NCI-H510A treated with DMSO at 0.1 percent for 48 hours (cell line): ENCODE results near the gene OR52J3.
A peak's percentile ranks its signal among the peaks of the same experiment; 100 is the strongest.
"Not testable (repeated sequence)": the region's sequence is repeated elsewhere in the genome, so short reads cannot be mapped to it uniquely, and the experiment has no call there.

Experiments
- DNase-seq: peaks from one replicate; lab custom pipeline; 2025; lab: John Stamatoyannopoulos, UW

OR52J3 gene

DNA sequence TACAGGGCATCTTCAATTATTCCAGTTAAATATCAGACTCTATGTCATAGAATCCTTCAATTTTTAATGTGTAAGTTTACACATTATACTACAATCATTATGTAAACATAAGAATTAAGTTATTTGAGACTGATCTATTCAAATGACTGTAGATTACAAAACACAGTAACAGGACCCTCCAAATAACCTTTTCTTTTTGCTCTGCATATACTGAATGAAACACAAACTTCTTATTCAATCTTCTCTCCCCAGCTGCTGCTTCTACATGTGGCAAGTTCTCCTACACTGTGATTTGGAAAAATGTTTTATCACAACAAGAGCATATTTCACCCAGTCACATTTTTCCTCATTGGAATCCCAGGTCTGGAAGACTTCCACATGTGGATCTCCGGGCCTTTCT, at the start of gene OR52J3:
TSS of gene OR52J3 (plus strand) at position 301 of the 400 bp plus-strand sequence. CDS start at position 301, 0 bp downstream.
- no peak for DNase-seq

- DNase-seq: peak; percentile 78
These were observed 41.7 kb upstream of the OR52J3 start for GRCh38 chr11:5004424-5005274.

- DNase-seq: no peak
These were observed 38.8 kb upstream of the OR52J3 start for GRCh38 chr11:5007561-5007960.

GRCh38 chr11:5011254-5011653, 35.1 kb upstream of the OR52J3 start:
- no peak for DNase-seq

- DNase-seq: no peak
These were observed 33.3 kb upstream of the OR52J3 start for GRCh38 chr11:5013012-5013411.

GRCh38 chr11:5021996-5022395, 24.3 kb upstream of the OR52J3 start:
- DNase-seq: no peak

GRCh38 chr11:5036669-5037068, 9.7 kb upstream of the OR52J3 start:
- DNase-seq: no peak

GRCh38 chr11:5037926-5038325, 8.4 kb upstream of the OR52J3 start:
- DNase-seq: no peak

- no peak for DNase-seq
These were observed 8.0 kb upstream of the OR52J3 start for GRCh38 chr11:5038341-5038740.

DNA sequence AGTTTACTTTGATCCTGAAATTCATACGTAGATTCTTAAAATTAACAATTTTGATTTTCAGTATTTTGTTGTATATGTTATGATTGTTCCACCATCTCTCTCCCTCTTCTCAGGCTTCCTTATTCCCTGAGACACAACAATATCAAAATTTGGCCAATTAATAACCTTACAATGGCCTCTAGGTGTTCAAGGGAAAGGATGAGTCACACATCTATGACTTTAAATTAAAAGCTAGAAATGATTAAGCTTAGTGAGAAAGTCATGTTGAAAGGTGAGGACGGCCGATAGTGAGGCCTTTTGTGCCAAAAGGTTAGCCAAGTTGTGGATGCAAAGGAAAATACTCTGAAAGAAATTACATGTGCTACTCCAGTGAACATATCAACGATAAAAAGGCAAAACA, 5.5 kb upstream of the OR52J3 start:
- no peak for DNase-seq

DNA sequence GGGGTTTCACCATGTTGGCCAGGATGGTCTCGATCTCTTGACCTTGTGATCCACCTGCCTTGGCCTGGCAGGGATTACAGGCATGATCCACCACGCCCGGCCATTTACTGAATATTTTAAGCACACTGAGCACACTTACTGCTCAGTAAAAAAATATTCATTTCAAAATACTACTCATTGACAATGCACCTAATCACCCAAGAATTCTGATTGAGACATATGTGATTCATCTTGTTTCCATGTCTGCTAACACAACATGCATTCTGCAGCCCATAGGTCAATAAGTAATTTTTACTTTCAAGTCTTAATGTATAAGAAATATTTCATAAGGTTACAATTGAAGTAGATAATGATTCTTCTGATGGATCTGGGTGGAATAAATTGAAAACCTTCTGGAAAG, 4.2 kb upstream of the OR52J3 start:
- no peak for DNase-seq

GRCh38 chr11:5043380-5043779, 2.9 kb upstream of the OR52J3 start:
- no peak for DNase-seq

- DNase-seq: no peak
These were observed 516 bp downstream of the OR52J3 start for GRCh38 chr11:5046754-5047330.

- DNase-seq: not testable (repeated sequence)
These were observed 12.4 kb downstream of the OR52J3 start for GRCh38 chr11:5058679-5059078.

DNA sequence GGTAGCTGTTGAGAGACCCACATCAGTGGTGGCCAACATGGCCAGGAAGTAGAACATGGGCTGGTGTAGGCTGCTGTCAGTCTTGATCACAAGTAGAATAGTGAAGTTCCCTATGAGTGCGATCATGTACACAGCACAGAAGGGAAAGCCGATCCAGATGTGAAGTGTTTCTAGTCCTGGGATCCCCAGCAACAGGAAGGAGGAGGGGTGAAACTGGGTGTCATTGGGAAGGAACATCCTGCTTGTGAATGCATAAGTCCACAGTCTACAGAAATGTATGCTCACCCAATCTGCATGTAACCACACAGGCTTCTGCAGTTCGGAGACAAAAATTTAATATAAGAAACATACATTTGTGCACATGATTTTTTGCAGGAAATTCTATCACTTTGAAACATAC, 13.1 kb downstream of the OR52J3 start, which contains the start of gene OR52E2:
TSS of gene OR52E2 (minus strand) at position 237 of the 400 bp plus-strand sequence. CDS start at position 237, 0 bp downstream.
- DNase-seq: no peak

DNA sequence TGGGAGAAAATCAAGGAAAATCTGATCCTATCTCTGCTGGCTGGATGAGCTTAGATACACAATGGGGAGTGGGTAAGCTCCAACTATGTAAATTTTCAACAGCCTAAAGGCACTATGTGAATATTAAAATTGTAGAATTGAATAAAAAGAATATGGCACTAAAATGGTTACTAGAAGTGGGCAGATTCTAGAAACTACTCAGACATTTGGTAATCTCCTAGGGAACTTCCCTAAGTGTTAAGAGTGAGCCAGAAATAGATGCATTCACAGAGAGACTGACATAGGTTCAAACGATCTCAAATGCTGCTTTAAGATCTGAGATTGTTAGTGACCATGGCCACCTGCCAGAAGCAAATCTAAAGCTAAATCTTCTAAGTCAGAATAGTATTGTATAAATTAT, 18.7 kb downstream of the OR52J3 start:
- DNase-seq: no peak

DNA sequence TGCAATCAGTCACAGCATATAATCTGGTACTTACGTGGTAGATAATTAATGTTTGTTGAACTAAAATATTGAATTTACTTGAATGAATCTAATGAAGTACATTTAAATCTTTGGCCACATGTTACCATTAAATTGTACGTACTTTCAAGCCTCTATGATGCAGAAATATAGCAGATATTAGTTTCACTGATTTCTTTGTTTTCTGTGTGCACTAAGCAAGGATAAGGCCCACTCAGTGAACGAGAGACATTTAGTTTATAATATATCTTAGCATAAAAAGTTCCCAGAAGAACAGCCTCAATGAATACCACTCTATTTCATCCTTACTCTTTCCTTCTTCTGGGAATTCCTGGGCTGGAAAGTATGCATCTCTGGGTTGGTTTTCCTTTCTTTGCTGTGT, 22.9 kb downstream of the OR52J3 start, which contains the start of gene OR52E1:
TSS of gene OR52E1 (plus strand) at position 301 of the 400 bp plus-strand sequence.
- no peak for DNase-seq

- DNase-seq: no peak
These were observed 25.5 kb downstream of the OR52J3 start for GRCh38 chr11:5071799-5072198.

DNA sequence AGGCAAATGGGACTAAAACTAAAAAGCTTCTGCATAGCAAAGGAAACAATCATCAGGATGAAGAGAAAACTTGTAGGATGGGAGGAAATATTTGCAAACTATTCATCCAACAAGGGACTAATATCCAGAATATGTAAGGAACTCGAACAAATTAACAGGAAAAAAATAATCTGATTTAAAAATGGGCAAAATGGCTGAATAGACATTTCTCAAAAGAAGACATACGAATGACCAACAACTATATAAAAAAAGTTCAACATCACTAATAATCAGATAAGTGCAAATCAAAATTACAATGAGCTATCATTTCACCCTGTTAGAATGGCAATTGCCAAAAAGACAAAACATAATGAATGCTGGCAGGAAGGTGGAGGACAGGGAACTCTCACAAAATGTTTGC, 35.1 kb downstream of the OR52J3 start:
- no peak for DNase-seq

DNA sequence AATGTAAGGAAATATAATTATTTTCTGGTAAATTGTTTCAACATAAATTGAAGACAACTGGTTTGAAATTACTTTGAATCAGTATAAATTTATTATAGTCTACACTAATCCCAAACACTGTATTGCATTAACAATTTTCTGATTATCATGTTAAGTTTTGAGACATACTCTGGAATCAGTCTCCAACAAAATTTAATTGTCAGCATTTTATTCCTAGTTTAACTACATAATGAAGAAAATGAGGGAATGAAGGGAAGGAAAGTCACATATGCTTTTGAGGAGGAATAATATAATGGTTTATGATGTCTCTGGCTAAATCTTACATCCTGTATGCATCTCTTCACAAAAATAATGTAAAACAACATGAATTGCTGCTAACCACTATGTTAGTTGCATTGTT, 37.3 kb downstream of the OR52J3 start:
- DNase-seq: no peak

DNA sequence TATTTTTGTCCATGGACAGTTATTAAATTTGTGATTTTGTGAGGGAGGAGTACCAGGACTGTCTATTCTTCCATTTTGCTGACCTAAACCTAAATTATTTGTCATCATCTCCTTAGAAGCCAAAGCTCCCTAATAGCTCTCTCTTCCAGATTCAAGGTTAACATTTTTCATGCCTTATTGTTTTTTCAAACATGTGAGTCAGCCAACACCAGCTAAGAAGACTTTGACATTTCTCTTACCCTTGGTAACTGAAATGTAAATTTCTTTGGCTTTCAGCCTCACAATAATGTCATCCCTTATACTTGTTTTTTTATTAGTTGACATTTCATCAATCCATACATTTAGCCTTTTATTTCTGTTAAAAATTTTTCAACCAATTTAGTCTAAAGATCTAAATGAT, 42.2 kb downstream of the OR52J3 start:
- no peak for DNase-seq

DNA sequence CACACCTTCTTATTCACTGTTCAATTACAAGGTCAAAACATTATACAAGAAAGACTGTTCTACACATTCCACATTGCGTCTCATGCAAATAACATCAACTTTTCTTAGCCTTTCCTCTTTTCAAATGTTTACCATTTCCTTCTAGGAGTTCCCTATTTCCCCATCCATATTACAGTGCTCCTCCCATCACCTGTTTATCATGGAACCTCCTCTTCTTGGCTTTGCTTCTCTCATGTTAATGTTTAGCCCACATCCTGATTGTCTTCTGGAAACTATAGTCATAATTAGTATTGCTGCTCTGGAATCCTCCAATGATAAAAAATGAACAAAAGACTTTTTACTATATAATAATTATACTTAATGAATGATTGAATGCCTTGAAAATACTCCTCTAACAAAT, 44.3 kb downstream of the OR52J3 start:
- DNase-seq: no peak

GRCh38 chr11:5092821-5093585, 46.7 kb downstream of the OR52J3 start:
- DNase-seq: no peak
